Gastrocnemius medialis (tissue), 4 donors: ENCODE measurements around the gene GBA2. TPM values are rescaled to one million over a fixed set of nuclear protein-coding genes. Genes with fewer than 3 reads are reported as not detected.

ENCODE experiments used
- ATAC-seq, 2 donors: fragments of 150-250 bp; one replicate each; pipeline ENCODE4 v1.9.1; 2016
- DNase-seq, 2 donors: peaks; one replicate each; pipeline ENCODE4 v3.0.0-alpha.2; 2019
- H3K27ac ChIP-seq, 4 donors: fragments of 200-600 bp; sonication (generic); 1 replicate in 1 of 4; 2 replicates in 3 of 4; pipeline ENCODE4 v1.5.1; 2016 to 2018; ENCODE audit warnings: mild to moderate bottlenecking in 2 of 4, moderate library complexity in 1 of 4
- H3K27me3 ChIP-seq, 3 donors: fragments of 200-600 bp; sonication (generic) in 2 of 3; 1 replicate in 1 of 3; 2 replicates in 2 of 3; pipeline versions ENCODE4 v1.5.1 to v1.6.0; 2016 to 2019; ENCODE audit warnings: mild to moderate bottlenecking in 1 of 3, moderate library complexity in 1 of 3
- H3K36me3 ChIP-seq, 2 donors: fragments of 200-600 bp; sonication (generic) in 1 of 2; one replicate each; pipeline ENCODE4 v1.5.1; 2017 to 2018
- H3K4me1 ChIP-seq, 2 donors: fragments of 200-600 bp; sonication (generic) in 1 of 2; one replicate each; pipeline ENCODE4 v1.5.1; 2016 to 2017; ENCODE audit warnings: mild to moderate bottlenecking in 2 of 2
- H3K4me3 ChIP-seq, 4 donors: fragments of 200-600 bp; sonication (generic) in 3 of 4; 1 replicate in 1 of 4; 2 replicates in 3 of 4; pipeline ENCODE4 v1.5.1; 2016 to 2019; ENCODE audit warnings: mild to moderate bottlenecking in 2 of 4
- H3K9me3 ChIP-seq, 3 donors: fragments of 200-600 bp; sonication (generic) in 2 of 3; 1 replicate in 1 of 3; 2 replicates in 2 of 3; pipeline ENCODE4 v1.5.1; 2016 to 2019
- CTCF ChIP-seq, 5 experiments: fragments of 450-650 bp in 3 of 5; fragments of 200-600 bp in 2 of 5; sonication (generic) in 2 of 5; IDR thresholded peaks in 4 of 5; conservative IDR thresholded peaks in 1 of 5; 1 replicate in 4 of 5; 2 replicates in 1 of 5; pipeline ENCODE4 v1.5.1; 2016 to 2019; ENCODE audit warnings: antibody characterized with exemption in 5 of 5, mild to moderate bottlenecking in 3 of 5, moderate library complexity in 3 of 5
- POLR2A ChIP-seq, 2 donors: fragments of 450-650 bp; IDR thresholded peaks; one replicate each; pipeline ENCODE4 v1.6.1; 2017; ENCODE audit warnings: antibody characterized with exemption in 2 of 2, mild to moderate bottlenecking in 2 of 2, moderate library complexity in 2 of 2
- in situ Hi-C, 4 donors: fragments of 200-750 bp; cut with MboI; loops; one replicate each; pipeline versions ENCODE4 v1.15.0 to v1.8.0; 2017; ENCODE audit warnings: low sequenced_read_pairs in 4 of 4
- intact Hi-C: fragments of 100-400 bp; cut with DNase I; formaldehyde crosslinking; loops from one replicate; pipeline ENCODE4 v1.15.1; 2023; ENCODE audit warnings: low total_unique reads
- total RNA-seq, 4 donors: library from RNA; depleted of rRNA; stranded (reverse); fragments of >200 nt; gene quantifications; one replicate each; pipeline versions ENCODE4 v1.1.0 to v1.2.3, GENCODE V29; 2016

Gene GBA2
- total RNA-seq, 4 donors from 2014 or later = 47.3 to 63.2 (median 51.4) TPM

- TF ChIP-seq CTCF (IDR thresholded peaks at IDR 0.05 in 4 of 5, conservative IDR thresholded peaks at IDR 0.05 in 1 of 5) (no peak), POLR2A (IDR thresholded peaks at IDR 0.05) (no peak)
- in situ Hi-C loops = loop anchor here in 1 of 4 donors (10.0 kb wide), 1 partner anchor 51 kb away; no protein-coding TSS in a partner anchor
- Histone ChIP-seq H3K4me3 (no peak overlapping the region), H3K27ac (peak overlapping the region; percentile 37 to 66 (median 52)), H3K9me3 (no peaks in the 10 kb centered on the region), H3K36me3 (peaks cover 6 to 43% of the 10 kb centered on the region in 2 donors), H3K27me3 (no peaks in the 10 kb centered on the region), H3K4me1 (peaks cover 7 to 8% of the 10 kb centered on the region in 2 donors)
- intact Hi-C loops = no loop called here
- no peak for DNase-seq
- no peak for ATAC-seq
Observed at GRCh38 chr9:35695943-35696401, 53.1 kb downstream of the GBA2 start.

GRCh38 chr9:35691757-35692301, 57.2 kb downstream of the GBA2 start:
- intact Hi-C loops = loop anchor here (1.0 to 2.0 kb wide), 2 partner anchors 41 to 46 kb away; partner anchors contain the start of genes CREB3 and TLN1
- in situ Hi-C loops = loop anchor here in 1 of 4 donors (10.0 kb wide), 1 partner anchor 47 kb away; no protein-coding TSS in a partner anchor
- ATAC-seq = no peak
- Histone ChIP-seq H3K27me3 (no peaks in the 10 kb centered on the region), H3K4me3 (no peak overlapping the region), H3K9me3 (no peaks in the 10 kb centered on the region), H3K36me3 (peaks cover 0 to 1% of the 10 kb centered on the region in 2 donors), H3K27ac (peak overlapping the region; percentile 97 to 99 (median 98)), H3K4me1 (peaks cover 29 to 30% of the 10 kb centered on the region in 2 donors)
- TF ChIP-seq POLR2A (IDR thresholded peaks at IDR 0.05) = no peak
- TF ChIP-seq CTCF (IDR thresholded peaks at IDR 0.05 in 4 of 5, conservative IDR thresholded peaks at IDR 0.05 in 1 of 5) = no peak
- no peak for DNase-seq

- intact Hi-C loops = loop anchor here (1.0 to 2.0 kb wide), 2 partner anchors 42 to 45 kb away; partner anchors contain the start of genes CREB3 and TLN1
- peak overlapping the region; percentile 97 to 99 (median 98) for H3K27ac ChIP-seq
- no peaks in the 10 kb centered on the region for H3K9me3 ChIP-seq
- in situ Hi-C loops = loop anchor here in 1 of 4 donors (10.0 kb wide), 1 partner anchor 46 kb away; no protein-coding TSS in a partner anchor
- ATAC-seq (peak; percentile 0 to 5), DNase-seq (no peak)
- TF ChIP-seq CTCF (IDR thresholded peaks at IDR 0.05 in 4 of 5, conservative IDR thresholded peaks at IDR 0.05 in 1 of 5) (no peak), POLR2A (IDR thresholded peaks at IDR 0.05) (no peak)
- H3K27me3 ChIP-seq = no peaks in the 10 kb centered on the region
- H3K36me3 ChIP-seq = no peaks in the 10 kb centered on the region
- H3K4me3 ChIP-seq = peak overlapping the region; percentile 77 to 96 (median 87)
- peaks cover 29 to 31% of the 10 kb centered on the region in 2 donors for H3K4me1 ChIP-seq
Observed at GRCh38 chr9:35691334-35691650, 57.7 kb downstream of the GBA2 start.

GRCh38 chr9:35690614-35691333, 58.3 kb downstream of the GBA2 start:
- DNase-seq (peak; percentile 56 to 75), ATAC-seq (peak; percentile 21 to 32)
- TF ChIP-seq CTCF (IDR thresholded peaks at IDR 0.05 in 4 of 5, conservative IDR thresholded peaks at IDR 0.05 in 1 of 5) (no peak), POLR2A (IDR thresholded peaks at IDR 0.05) (peak; percentile 21 to 25)
- Histone ChIP-seq H3K27ac (peak overlapping the region; percentile 97 to 99 (median 98)), H3K36me3 (peaks cover 0 to under 1% of the 10 kb centered on the region in 2 donors), H3K9me3 (no peaks in the 10 kb centered on the region), H3K4me1 (peaks cover 34 to 36% of the 10 kb centered on the region in 2 donors), H3K27me3 (no peaks in the 10 kb centered on the region), H3K4me3 (peak overlapping the region; percentile 77 to 96 (median 87))
- in situ Hi-C loops = loop anchor here in 1 of 4 donors (10.0 kb wide), 1 partner anchor 46 kb away; no protein-coding TSS in a partner anchor
- intact Hi-C loops = loop anchor here (1.0 to 2.0 kb wide), 4 partner anchors 32 to 86 kb away; partner anchors contain the start of genes CCDC107, CREB3, RMRP and TLN1
